GM18873 (cell line): ENCODE data around the gene RALGPS1.

Experiments used
- ATAC-seq: cut with Tn5 transposase; IDR thresholded peaks from one replicate; pipeline ENCODE4 v1.9.1; 2021; ENCODE audit warnings: mild to moderate bottlenecking, moderate library complexity, moderate number of reproducible peaks; ENCODE audit not compliant: unreplicated experiment, low FRiP score

RALGPS1 gene

DNA sequence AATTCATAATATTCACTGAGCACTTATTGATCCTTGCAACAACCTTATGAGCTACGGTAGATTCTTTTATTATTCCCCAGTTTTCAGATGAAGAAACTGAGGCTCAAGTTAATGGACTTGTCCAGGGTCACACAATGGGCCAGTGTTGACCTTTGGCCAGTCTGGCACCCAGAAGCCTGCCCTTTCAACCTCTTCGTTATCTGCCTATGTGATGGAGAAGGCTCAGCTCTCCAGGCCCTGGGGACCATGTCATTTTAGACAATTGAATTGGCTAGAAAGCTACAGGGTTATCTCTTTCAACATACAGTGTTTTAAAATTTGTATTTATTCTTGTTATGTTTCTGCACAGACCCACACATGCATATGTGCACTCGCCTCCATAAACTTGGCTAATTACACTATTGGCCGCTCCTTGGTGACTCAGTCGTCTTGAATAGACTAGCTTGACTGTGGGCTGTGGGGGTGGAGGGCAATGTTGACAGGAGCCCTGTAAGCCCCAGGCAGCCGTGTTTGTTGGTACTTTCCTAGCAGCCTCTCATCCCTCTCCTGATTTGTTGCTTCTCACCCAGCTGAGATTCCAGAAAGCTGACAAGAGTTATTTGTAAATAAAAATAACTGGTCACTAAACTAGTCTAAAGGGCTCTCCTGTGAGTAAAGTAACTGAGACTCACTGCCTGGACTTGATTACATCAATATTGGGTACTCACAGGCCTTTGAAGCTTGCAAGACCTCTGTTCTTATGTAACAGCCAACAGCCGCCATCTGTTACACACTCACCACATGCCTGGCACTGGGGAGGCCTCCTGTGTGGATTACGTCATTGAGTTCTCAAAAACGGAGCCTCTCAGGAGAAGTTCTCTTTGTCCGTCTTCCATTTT is 216.3 kb downstream of the RALGPS1 start:
- ATAC-seq, result no peak

DNA sequence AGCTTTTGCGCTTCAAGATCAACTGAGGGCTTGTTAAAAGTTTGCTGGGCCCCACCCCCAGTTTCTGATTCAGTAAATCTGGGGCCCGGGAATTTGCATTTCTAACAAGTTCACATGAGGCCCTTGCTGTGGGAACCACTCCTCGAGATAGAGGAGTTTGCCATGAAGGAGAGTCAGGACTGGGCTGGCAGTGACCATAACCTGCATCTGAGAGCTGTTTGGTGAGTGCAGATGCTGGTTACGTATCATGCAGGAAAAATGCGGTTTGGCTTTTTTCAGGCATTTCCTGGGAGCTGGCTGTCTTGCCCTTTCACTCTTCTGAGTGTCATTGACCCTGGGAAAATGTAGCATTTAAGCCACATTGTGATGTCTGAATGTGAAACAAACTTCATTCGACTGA is 217.3 kb downstream of the RALGPS1 start:
- no peak for ATAC-seq

DNA sequence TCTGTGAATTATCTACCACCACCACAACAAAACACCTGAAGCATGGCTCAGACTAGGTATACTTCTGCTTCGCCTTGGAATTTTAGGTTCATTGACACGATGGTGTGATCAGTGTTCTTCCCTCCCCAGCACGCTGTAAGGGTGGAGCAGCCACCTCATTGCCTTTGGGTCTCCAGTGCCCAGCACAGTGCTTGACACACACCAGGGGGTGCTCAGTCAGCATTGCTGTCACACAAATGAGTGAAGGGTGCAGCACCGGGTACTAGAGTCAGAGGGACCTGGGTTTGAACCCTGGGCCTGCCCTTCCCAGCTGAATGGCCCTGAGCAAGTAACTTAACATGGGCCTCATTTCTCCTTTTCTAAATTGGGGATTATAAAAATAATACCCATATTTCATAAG is 217.8 kb downstream of the RALGPS1 start:
- ATAC-seq, result no peak

DNA sequence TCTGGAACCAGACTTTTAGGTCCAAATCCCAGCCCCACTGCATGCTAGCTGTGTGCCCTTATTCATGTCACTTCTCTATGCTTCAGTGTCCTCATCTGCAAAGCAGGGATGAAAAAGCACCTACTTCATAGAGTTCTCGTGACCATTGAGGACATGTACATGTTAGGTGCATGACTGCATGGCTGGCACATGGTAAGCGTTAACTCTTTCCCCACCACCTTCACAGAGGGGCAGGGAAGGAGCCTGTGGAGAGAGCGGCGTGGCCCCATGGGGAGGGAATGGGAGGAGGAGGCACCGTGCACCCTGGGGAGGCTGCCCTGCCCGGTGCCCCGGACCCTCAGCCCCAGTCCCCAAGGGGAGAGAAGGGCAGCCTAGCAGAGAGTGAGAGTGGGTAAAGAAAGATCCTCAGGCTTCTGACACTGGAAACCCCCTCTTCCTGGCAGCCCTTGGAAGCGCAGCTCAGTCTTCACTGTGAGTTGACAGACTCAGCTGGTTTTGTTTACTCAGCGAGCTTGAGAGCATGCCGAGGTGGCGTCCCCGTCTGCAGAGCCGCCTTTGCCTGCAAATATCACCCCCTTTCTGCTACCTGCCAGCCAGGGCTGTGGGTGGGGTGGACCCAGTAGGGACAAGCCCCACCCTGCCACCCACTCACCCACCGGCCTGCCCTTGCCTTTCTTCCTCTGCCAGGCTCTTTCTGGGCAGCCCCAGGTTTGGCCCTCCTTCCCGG is 218.5 kb downstream of the RALGPS1 start:
- no peak for ATAC-seq

DNA sequence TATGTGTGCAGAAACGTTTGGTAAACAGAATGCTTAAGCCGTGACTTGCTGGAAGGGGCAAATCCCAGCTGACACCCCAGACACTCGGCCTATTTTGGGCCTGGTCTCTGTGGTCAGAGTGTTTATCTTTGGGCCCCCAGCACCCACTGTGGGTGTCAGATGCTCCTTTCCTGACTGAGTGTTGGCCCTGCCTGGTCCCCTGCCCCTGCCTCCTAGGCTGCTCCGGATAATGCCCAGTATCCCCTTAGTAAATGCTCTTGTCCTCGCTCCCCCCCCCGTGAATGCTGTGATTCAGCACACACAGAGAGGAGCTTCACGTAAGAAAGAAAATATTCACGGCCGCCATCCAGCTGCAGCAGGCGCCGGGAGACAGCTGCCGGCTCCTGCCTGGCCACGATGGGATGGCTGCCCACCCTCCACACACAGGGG is 219.2 kb downstream of the RALGPS1 start:
- ATAC-seq, result no peak

DNA sequence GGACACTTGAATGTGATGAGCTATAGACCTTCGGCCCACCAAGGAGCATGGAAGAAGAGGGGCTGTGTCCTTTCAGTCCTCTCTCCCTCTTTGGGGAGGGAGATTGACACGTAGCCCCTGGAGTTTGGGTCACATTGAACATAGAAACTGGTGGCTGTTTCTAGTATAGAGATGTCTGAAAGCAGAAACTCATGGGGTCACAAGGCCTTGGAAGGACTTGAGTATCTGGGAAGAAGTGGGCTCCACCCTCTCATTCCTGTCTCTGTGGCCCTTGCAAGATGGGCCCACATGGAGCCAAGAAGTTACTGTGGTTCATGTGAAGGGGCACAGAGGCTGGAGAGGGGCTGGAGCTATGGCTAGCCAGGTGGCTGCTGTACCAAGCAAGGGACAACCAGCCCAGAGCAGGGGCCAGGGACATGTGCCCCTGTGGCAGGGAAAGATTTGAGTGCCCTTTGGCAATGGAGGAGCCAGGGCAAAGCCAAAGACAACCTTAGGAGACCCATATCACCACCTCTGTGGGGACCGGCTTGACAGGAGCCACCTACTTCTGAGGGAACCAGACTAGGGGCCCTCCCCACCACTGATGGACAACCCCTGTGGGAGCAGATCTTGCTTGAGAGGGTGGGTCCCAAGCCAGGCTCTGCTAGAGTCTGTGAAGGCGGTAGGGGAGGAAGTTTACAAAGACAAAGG is 220.6 kb downstream of the RALGPS1 start:
- no peak for ATAC-seq

DNA sequence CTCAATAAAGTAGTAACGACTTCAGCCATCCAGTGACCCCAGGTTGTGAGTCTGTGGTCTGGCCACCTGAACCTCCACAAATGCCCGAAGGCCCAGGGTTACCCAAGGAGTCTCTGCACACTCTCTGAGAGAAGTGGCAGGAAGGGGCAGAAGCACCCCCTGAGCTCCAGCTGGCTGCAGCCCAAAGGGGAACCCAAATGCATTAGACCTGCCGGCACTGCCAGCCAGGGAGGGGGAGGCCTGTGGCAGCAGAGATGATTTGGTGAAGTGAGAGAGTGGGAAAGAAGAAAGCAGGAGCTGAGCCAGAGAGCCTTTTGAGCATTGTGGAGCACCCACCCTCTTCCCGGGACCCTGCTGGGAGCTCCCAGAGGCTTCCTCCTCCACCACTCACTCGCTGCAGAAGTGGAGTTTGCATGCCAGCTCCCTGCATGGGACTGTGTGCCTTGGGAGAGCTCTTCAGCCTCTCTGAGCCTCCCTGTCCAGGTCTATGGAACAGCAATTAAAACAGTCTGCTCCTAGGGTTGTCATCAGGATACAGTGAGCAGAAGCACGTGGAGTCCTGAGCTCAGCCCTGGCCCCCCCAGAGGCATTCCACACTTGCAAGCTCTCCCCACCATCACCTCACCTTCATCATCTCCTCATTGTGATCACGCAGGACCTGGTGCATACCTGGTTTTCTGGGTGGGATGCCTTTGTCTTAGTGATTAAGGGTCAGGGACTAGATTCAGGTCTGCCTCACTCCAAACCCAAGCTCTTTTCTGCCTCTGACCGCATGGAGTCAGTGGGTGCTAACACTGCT is 221.7 kb downstream of the RALGPS1 start:
- ATAC-seq, result no peak

DNA sequence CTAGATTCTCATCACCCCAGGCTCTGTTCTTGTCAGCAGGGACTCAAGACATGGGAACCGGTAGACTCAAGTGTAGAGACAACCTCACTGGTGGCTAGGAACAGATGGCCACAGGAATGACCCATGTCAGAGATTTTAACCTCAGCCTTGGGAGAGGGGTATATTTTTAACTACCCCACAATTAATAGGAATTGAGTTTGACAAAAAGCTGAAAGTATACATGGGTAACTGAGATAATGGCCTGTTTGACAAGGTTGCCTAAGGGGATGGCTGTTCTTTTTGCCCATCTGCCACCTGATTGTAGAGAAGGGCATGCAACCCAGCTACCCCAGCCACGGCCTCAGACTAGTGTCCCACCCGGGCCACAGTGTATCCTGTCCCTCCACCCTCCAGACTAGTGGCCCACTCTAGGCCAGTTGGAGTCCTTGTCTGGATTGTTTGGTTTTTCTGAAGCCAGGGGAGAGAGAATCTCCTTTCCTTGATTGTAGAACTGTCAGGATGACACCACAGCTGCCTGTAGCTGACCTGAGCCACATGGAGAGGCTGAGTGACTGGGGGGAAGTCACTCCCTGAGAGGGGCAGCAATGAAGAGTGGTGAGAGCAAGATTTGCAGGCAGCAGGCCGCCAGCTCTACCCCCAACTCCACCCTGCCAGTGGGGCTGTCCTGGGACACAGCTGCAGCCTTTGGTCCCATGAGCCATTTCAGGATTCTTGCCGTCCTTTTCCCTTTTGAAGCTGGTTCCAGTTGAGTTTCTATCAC is 222.5 kb downstream of the RALGPS1 start:
- ATAC-seq, result no peak

DNA sequence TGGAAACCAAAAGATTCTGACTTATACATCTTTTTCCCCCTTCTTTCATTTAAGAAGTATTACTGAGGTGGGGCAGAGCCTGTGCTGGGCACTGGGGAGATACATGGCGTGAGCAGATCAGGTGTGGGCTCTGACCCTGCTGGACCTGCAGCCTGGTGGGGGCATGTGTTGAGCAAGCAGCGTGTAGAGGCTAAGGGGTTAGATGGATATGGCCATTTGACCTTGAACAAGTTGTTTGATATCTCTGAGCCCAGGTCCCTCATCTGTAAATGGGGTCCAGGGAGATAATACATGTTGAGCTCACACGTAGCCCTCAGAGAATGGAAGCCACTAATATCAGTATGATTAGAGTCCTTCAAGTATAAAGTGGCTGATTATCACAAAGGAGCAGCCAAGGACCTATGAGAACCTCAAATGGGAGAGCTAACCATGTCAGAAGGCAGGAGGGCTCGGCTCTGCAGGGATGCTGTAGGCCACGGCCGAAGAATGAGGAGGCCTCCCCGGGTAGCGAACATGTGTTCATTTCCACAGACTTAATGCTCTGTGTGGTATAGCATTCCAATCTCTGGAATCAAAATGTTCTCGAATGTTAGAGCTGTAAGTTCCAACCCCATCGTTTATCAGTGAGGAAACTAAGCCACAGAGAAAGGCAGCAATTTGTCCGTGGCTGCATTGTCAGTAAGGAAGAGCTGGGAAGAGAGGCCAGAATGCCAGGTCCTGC is 223.2 kb downstream of the RALGPS1 start:
- no peak for ATAC-seq

DNA sequence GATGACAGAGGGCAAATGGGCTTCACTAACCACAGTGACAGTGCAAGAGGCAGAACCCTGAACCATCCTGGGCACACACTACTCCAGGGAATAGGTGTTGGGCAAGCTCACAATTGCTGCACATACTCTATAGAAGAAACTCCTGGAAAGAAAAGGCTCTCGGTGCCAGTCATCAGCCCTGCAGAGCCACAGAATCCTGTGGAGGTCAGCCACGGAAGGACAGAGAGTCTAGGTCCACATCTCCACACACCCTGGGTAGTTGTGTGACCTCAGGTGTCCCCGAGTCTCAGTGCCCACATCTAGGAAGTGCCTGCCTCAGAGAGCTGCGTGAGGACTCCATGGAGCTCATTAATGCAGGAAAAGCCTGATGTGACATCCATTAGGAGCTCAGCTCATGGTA is 223.9 kb downstream of the RALGPS1 start:
- ATAC-seq, result no peak

DNA sequence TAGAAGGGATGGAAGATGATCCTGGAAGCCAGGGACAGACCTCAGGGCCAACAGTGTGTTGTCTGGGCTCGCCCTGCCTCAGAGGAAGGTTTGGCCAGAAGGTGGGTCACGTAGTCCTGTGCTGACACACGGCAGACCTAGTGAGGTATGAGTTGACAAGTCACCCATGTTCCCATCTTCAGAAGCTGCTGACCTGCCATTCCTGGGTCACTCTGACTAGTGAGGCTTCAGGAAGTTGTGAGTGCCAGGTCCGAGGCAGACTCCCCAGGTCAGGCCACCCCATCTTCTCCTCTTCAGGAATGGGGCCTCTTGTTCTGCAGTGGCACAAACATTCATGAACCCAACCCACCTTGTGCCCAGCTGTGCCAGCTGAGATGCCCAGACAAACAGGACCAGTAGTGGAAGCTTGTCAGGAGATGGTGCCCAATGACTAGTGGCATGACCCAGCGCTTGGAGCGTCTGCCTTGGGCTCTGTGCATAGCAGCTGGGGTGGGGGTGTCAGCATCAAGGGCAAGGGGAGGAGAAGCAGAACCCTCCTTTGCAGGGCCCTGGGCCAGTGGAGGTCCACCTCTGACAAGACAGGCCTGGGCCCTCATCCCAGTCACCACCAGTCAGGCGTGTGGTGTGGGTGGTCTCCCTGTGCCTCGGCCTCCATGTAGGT is 224.6 kb downstream of the RALGPS1 start:
- ATAC-seq, result no peak

DNA sequence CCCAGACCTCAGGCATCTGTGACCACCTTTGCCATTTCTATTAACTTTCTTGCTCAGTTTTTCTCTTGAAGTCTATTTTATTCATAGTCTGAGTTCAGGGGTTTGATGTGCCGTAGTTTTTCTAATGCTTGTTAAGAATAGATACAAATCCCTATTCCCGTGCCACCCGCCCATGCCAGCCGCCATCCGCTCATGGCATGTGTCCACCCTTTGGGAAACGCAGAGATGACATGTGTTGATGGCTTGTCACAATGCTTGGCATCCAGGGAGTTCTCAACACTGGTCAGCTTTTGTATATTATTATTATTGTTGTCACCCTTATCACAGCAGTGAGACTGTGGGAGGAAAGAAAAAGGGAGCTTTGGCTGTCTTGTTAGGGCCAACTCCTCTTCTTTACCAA is 225.2 kb downstream of the RALGPS1 start:
- no peak for ATAC-seq

DNA sequence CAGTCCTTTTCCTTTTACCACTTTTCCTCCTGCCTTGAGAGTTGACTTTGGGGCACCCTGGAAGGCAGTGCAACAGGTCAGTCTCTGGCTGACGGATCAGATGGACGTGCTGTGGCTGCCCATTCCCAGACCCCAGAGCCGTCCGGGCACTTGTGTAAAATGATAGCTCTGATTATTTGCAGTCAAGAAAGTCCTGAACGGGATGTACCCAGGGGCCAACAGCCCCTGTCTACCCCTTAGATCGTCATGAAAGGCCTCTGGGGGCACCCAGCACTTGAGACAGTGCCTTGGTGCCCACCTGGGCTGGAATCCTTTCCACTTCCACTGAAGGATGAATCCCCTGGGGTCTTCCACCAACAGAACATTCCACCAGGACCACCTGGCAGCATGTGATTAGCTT is 225.6 kb downstream of the RALGPS1 start:
- no peak for ATAC-seq

DNA sequence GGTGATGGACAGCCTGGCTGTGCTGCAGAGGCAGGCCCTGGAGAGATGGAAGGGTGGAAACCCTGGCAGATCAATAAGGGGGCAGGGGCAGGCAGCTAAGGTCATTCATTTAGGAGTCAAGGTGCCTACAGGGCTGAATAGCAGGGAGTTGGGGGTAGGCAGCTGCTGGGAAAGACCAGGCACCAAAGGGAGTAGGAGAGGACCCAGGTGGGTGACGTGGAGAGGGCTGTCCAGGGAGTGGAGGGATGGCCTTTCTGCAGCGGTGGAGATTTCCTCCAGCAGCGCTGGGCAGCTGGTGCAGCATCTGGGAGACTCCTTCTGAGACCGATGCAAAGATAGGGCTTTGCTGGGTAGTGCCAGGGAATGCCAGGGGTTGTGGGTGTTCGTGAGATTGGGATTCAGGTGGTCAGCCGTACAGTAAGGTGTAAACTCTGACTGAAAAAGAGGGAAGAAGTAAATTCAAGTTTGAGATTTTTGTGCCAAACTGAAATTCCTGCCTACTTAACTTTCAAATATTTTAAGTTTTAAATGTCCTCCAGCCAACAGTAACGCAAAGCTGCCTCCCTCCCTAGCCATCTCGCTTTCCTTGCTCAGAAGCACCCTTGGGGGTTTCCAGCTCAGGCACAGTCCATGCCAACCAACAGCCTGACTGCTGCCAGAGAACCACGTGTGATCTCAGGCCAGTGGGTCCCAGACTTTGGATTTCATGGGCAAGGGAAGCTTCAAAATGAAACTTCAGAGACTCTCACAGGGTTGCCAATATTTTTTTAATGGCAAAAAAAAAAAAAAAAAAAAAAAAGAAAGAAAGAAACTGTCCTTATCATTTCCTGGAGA is 226.5 kb downstream of the RALGPS1 start:
- ATAC-seq, result no peak

DNA sequence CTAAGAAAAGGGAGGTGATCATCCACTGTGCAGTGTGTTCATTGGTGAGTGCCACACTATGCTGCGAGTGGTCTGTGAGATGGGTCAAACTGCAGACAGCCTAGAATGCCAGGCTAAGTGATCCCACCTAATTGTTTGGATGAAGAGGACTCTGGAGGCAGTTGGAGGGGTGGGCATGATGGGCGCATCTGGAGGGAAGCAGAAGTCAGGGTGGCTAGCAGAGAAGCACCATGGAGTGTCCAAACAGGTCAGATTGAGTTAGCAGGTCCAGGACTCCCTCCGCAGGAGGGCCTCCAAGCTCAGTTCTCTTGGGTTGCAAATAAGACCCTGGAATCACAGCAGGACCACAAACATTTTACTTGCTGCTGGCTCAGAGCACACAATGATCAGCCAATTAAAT is 227.7 kb downstream of the RALGPS1 start:
- ATAC-seq, result no peak

DNA sequence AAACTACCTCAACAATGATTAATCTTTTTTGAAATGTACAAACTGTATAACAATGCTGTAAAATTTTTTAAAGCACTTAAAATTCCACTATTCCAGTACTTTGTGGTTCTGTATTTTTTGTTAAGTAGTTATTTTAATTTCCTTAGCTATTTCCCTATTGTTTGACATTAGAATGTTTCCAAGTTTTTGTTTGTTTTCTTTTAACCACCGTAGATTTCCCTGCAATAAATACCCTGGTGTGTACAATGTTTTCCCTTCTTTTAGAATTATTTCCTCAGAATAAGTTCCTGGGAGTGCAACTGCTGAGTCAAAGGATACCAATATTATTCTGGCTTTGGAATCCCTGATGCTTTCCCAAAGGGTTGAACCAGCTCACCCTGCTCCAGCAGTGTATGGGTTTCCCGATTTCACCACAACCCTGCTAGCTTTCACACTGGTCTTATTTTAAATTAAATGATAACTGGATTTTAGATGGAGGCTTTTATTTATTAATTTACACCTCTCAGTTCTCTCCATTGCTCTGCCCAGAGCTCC is 228.4 kb downstream of the RALGPS1 start:
- ATAC-seq, result no peak

DNA sequence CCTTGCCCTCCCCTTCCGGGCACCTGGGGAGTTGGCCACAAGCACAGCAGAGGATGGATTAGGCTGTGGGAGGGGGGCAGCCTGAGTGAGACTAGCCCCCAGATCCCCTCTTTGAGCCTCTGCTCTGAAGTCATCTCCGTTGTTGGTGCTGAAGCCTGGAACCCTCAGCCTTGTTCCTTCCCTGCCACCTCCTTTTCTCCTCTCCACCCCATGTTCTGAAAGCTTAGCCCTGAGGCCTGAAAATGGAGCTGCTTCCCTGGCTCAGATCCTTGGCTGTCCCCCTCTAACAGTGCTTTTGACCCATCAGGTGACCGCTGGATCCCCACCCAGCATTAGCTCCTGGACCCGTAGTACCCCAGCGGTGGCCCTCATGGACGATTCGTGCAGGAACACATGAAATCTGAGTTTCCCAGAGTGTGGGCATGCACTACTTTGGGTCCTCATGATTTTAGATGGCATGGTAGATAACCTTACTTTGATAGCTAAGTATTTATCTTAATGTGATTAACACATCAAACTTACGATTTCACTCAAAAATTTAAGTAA is 229.4 kb downstream of the RALGPS1 start:
- no peak for ATAC-seq
